Muscle of leg (tissue), 11 donors: Measurements from ENCODE around the gene ARID5A. TPM values are rescaled to one million over a fixed set of nuclear protein-coding genes. Genes with fewer than 3 reads are reported as not detected.
"Not testable (repeated sequence)": the region's sequence is repeated elsewhere in the genome, so short reads cannot be mapped to it uniquely, and the experiment has no call there.

Source experiments
- DNase-seq: peaks from one replicate; pipeline ENCODE4 v3.0.0; 2013
- H3K27ac ChIP-seq: one replicate; pipeline ENCODE4 v1.5.1; 2013; ENCODE audit warnings: mild to moderate bottlenecking, low read length, control low read depth
- H3K27me3 ChIP-seq: one replicate; pipeline ENCODE4 v1.6.1; 2013; ENCODE audit warnings: low read length; ENCODE audit not compliant: control insufficient read depth, insufficient read depth
- H3K36me3 ChIP-seq: one replicate; pipeline ENCODE4 v1.6.1; 2013; ENCODE audit warnings: low read length; ENCODE audit not compliant: control insufficient read depth, insufficient read depth
- H3K4me1 ChIP-seq: one replicate; pipeline ENCODE4 v1.6.1; 2013; ENCODE audit warnings: low read length; ENCODE audit not compliant: control insufficient read depth, insufficient read depth
- H3K4me3 ChIP-seq: one replicate; pipeline ENCODE4 v1.5.1; 2013; ENCODE audit warnings: low read length, control low read depth
- H3K9me3 ChIP-seq: replicated peaks from 2 replicates; pipeline ENCODE4 v1.6.1; 2013; ENCODE audit warnings: low read depth, low read length; ENCODE audit not compliant: control insufficient read depth
- WGBS: methylation state at CpG from one replicate; pipeline ENCODE4 v1.1.5; 2013; ENCODE audit warnings: missing lambda C conversion rate; ENCODE audit not compliant: insufficient coverage; 5-methylcytosine and 5-hydroxymethylcytosine counted together
- polyA plus RNA-seq, 8 donors: library from polyadenylated mRNA; unstranded; fragments of 120-200 nt; gene quantifications; one replicate each; pipeline versions ENCODE4 v1.2.1 to v1.2.3, GENCODE V29; 2013; ENCODE audit warnings: inconsistent platforms in 1 of 8, low replicate concordance in 1 of 8; ENCODE audit not compliant: insufficient read length in 8 of 8, insufficient read depth in 1 of 8
- total RNA-seq: library from RNA; stranded (reverse); fragments of 120-200 nt; gene quantifications from one replicate; pipeline ENCODE4 v1.2.4, GENCODE V29; 2013

ARID5A gene
- total and polyA plus RNA-seq, 9 donors, result 10.8 to 26.7 (median 22.6) TPM

- Histone ChIP-seq H3K4me1 (peaks cover 6% of the 10 kb centered on the region), H3K27ac (no peak overlapping the region), H3K36me3 (peaks cover 54% of the 10 kb centered on the region), H3K9me3 (no peaks in the 10 kb centered on the region), H3K27me3 (no peaks in the 10 kb centered on the region), H3K4me3 (no peak overlapping the region)
- no peak for DNase-seq
- WGBS, result 64% methylated on average over 55 of the region's 61 CpGs
Observed at GRCh38 chr2:96549967-96550786, 13.6 kb downstream of the ARID5A start.

- whole genome bisulfite sequencing, result 84% methylated on average over 8 of the region's 14 CpGs
- Histone ChIP-seq H3K9me3 (no peaks in the 10 kb centered on the region), H3K27me3 (no peaks in the 10 kb centered on the region), H3K4me1 (peaks cover 6% of the 10 kb centered on the region), H3K4me3 (no peak overlapping the region), H3K27ac (no peak overlapping the region), H3K36me3 (peaks cover 54% of the 10 kb centered on the region)
- no peak for DNase-seq
Observed at GRCh38 chr2:96550787-96551604, 14.4 kb downstream of the ARID5A start.

- peaks cover 6% of the 10 kb centered on the region for H3K4me1 ChIP-seq
- H3K9me3 ChIP-seq, result no peaks in the 10 kb centered on the region
- no peak overlapping the region for H3K27ac ChIP-seq
- no peak overlapping the region for H3K4me3 ChIP-seq
- H3K36me3 ChIP-seq, result peaks cover 49% of the 10 kb centered on the region
- DNase-seq, result no peak
- WGBS, result 94% methylated on average over 23 of the region's 25 CpGs
- no peaks in the 10 kb centered on the region for H3K27me3 ChIP-seq
Observed at GRCh38 chr2:96551605-96552314, 15.2 kb downstream of the ARID5A start.

GRCh38 chr2:96552315-96553175 is 16.0 kb downstream of the ARID5A start:
- H3K27me3 ChIP-seq, result no peaks in the 10 kb centered on the region
- no peak overlapping the region for H3K4me3 ChIP-seq
- no peaks in the 10 kb centered on the region for H3K9me3 ChIP-seq
- H3K36me3 ChIP-seq, result peaks cover 44% of the 10 kb centered on the region
- H3K4me1 ChIP-seq, result peaks cover 6% of the 10 kb centered on the region
- H3K27ac ChIP-seq, result no peak overlapping the region
- DNase-seq, result no peak
- WGBS, result 89% methylated on average over 11 of the region's 18 CpGs

GRCh38 chr2:96553176-96553956 is 16.8 kb downstream of the ARID5A start:
- Histone ChIP-seq H3K27ac (no peak overlapping the region), H3K9me3 (no peaks in the 10 kb centered on the region), H3K4me1 (peaks cover 6% of the 10 kb centered on the region), H3K27me3 (no peaks in the 10 kb centered on the region), H3K4me3 (no peak overlapping the region), H3K36me3 (peaks cover 40% of the 10 kb centered on the region)
- no peak for DNase-seq
- WGBS, result 92% methylated on average over 9 of the region's 16 CpGs

- H3K9me3 ChIP-seq, H3K4me3 ChIP-seq, DNase-seq, H3K27me3 ChIP-seq, H3K27ac ChIP-seq, H3K4me1 ChIP-seq: not testable (repeated sequence)
- peaks cover 34% of the 10 kb centered on the region for H3K36me3 ChIP-seq
- 47% methylated on average over 7 of the region's 9 CpGs for WGBS
Observed at GRCh38 chr2:96553957-96554292, 17.4 kb downstream of the ARID5A start.

- no peak overlapping the region for H3K27ac ChIP-seq
- peaks cover 6% of the 10 kb centered on the region for H3K4me1 ChIP-seq
- H3K27me3 ChIP-seq, result no peaks in the 10 kb centered on the region
- 34% methylated on average over 33 of the region's 35 CpGs for WGBS
- H3K4me3 ChIP-seq, result no peak overlapping the region
- H3K36me3 ChIP-seq, result peaks cover 28% of the 10 kb centered on the region
- DNase-seq, result peak; percentile 64
- H3K9me3 ChIP-seq, result no peaks in the 10 kb centered on the region
Observed at GRCh38 chr2:96554293-96555145, 18.0 kb downstream of the ARID5A start.

- no peaks in the 10 kb centered on the region for H3K27me3 ChIP-seq
- H3K27ac ChIP-seq, result no peak overlapping the region
- 69% methylated on average over 13 of the region's 14 CpGs for WGBS
- H3K4me3 ChIP-seq, result no peak overlapping the region
- H3K36me3 ChIP-seq, result peaks cover 25% of the 10 kb centered on the region
- no peak for DNase-seq
- no peaks in the 10 kb centered on the region for H3K9me3 ChIP-seq
- H3K4me1 ChIP-seq, result peaks cover 6% of the 10 kb centered on the region
Observed at GRCh38 chr2:96555146-96555610, 18.6 kb downstream of the ARID5A start.
